Lower leg skin (tissue), 3 donors: Measurements from ENCODE around the gene IRF2BPL.

Source experiments
- POLR2A ChIP-seq, 2 donors: fragments of 450-650 bp; IDR thresholded peaks; one replicate each; pipeline ENCODE4 v1.6.1; 2016 to 2017; ENCODE audit warnings: antibody characterized with exemption in 2 of 2, mild to moderate bottlenecking in 1 of 2, moderate library complexity in 1 of 2
- TF ChIP-seq, protein P1 (sequence below), 3 donors: fragments of 450-650 bp; IDR thresholded peaks; one replicate each; pipeline ENCODE4 v1.5.1; 2016; ENCODE audit warnings: antibody characterized with exemption in 3 of 3, mild to moderate bottlenecking in 3 of 3, moderate library complexity in 2 of 3

DNA sequence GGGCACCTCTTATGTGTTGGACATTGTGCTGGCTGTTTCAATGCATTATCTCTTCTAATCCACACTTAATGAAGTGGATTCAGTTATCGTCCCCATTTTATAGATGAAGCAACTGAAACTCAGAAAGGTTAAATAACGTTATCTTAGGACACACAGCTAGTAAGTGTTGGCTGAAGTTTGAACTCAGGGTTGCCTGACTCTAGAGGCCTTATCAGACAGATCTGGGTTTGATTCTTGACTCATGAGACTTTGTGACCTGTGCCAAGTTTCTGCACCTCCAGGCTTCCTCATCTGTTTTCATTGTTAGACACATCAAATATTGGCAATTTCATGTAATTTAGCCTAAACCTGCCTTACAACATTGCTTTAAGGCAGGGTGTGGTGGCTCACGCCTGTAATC lies 18.2 kb upstream of the IRF2BPL start:
- TF ChIP-seq, protein P1, sequence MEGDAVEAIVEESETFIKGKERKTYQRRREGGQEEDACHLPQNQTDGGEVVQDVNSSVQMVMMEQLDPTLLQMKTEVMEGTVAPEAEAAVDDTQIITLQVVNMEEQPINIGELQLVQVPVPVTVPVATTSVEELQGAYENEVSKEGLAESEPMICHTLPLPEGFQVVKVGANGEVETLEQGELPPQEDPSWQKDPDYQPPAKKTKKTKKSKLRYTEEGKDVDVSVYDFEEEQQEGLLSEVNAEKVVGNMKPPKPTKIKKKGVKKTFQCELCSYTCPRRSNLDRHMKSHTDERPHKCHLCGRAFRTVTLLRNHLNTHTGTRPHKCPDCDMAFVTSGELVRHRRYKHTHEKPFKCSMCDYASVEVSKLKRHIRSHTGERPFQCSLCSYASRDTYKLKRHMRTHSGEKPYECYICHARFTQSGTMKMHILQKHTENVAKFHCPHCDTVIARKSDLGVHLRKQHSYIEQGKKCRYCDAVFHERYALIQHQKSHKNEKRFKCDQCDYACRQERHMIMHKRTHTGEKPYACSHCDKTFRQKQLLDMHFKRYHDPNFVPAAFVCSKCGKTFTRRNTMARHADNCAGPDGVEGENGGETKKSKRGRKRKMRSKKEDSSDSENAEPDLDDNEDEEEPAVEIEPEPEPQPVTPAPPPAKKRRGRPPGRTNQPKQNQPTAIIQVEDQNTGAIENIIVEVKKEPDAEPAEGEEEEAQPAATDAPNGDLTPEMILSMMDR (IDR thresholded peaks at IDR 0.05) = no peak
- no peak for TF ChIP-seq POLR2A (IDR thresholded peaks at IDR 0.05)
